Stimulated activated naive CD8-positive, alpha-beta T cell treated with anti-CD3 and anti-CD28 coated beads, Interleukin-15, Interleukin-2, amounts not matched to agents 100 U/mL and 50 U/mL, for 24 hours (primary cell): ENCODE data around the gene PUS3.
A peak's percentile ranks its signal among the peaks of the same experiment; 100 is the strongest.
"Not testable (repeated sequence)": the region's sequence is repeated elsewhere in the genome, so short reads cannot be mapped to it uniquely, and the experiment has no call there.

Experiments used
- ATAC-seq: fragments of 150-1000 bp; cut with Tn5 transposase; one replicate; pipeline ENCODE4 v1.10.0; 2021
- DNase-seq: peaks from one replicate; pipeline ENCODE4 v3.0.0; 2021

The PUS3 gene

DNA sequence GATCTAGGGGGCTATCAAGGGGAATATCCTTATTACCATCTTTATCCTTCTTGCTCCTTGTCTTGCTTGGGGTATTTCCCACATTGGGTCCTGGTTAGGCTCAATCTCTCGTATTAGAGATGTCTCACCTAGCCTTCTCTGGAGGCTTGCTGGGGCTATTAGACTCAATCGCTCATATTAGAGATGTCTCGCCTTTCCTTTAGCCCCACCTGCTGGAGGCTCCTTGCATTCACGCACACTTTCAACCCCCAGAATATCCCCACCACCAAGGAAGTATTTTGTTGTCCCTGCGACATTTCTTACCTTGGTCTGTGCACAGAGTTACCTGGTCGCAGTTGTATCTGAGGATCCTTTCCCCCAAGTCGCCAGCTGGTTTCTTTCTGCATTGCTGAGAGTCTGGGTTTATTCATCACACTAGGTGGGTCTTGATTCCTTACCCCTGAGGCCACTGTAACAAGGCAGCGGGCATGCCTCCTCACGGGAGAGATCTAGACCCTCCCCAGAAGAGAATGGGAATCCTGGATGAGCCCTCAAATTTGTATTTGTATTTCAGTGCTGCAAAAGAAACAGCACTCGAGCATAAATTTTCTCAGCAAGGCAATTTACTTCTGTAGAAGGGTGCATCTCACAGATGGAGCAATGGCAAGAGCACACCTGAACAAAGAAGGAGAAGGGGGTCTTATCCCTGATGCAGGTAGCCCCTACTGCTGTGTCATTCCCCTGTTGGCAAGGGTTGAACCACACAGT is 31.4 kb downstream of the PUS3 start:
- no peak for ATAC-seq
- DNase-seq = peak; percentile 39

DNA sequence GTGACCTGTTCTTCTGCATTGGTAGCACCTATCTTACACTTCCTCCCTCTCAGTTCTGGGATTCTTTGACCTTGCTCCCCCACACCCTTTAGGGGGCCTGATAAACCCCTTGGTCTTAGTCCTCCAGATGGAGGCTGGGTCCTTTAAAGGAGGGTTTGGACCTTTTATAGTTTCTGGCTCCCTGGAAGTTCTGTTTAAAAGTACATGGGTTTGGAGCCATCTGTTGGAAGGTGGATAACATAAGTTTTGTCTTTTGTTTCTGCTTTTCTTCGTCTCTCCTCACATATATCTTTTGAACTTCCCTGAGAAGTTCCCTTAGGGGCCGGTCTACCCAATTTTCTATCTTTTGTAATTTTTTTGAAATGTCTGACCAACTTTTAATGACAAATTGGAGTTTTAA is 33.5 kb downstream of the PUS3 start:
- ATAC-seq (no peak), DNase-seq (no peak)

DNA sequence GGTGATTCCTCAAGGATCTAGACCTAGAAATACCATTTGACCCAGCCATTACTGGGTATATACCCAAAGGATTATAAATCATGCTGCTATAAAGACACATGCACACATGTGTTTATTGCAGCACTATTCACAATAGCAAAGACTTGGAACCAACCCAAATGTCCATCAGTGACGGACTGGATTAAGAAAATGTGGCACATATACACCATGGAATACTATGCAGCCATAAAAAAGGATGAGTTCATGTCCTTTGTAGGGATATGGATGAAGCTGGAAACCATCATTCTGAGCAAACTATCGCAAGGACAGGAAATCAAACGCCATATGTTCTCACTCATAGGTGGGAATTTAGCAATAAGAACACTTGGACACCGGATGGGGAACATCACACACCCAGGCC is 37.7 kb downstream of the PUS3 start:
- ATAC-seq, DNase-seq: not testable (repeated sequence)

DNA sequence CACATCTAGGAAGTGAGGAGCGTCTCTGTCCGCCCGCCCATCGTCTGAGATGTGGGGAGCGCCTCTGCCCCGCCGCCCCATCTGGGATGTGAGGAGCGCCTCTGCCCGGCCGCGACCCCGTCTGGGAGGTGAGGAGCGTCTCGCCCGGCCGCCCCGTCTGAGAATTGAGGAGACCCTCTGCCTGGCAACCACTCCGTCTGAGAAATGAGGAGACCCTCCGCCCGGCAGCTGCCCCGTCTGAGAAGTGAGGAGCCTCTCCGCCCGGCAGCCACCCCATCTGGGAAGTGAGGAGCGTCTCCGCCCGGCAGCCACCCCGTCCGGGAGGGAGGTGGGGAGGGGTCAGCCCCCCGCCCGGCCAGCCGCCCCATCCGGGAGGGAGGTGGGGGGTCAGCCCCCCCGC is 40.2 kb downstream of the PUS3 start:
- not testable (repeated sequence) for ATAC-seq, DNase-seq

DNA sequence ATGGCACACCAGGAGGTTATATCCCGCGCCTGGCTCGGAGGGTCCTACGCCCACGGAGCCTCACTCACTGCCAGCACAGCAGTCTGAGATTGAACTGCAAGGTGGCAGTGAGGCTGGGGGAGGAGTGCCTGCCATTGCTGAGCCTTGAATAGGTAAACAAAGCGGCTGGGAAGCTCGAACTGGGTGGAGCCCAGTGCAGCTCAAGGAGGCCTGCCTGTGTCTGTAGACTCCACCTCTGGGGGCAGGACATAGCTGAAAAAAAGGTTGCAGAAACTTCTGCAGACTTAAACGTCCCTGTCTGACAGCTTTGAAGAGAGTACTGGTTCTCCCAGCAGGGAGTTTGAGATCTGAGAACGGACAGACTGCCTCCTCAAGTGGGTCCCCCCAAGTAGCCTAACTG is 45.3 kb downstream of the PUS3 start:
- not testable (repeated sequence) for ATAC-seq

DNA sequence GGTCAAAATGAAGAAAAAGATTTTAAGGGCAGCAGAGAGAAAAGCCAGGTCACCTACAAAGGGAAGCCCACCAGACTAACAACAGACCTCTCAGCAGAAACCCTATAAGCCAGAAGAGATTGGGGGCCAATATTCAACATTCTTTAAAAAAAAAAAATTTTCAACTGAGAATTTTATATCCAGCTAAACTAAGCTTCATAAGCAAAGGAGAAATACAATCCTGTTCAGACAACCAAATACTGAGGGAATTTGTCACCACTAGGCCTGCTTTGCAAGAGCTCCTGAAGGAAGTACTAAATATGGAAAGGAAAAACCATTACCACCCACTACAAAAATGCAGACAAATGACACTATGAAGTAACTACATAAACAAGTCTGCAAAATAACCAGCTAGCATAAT is 56.8 kb downstream of the PUS3 start:
- DNase-seq (no peak), ATAC-seq (no peak)

More for the DNA sequence above, 45.3 kb downstream of the PUS3 start:
- DNase-seq = not testable (repeated sequence)
